Lower leg skin (tissue), 3 donors: ENCODE measurements around the gene N4BP2L2.

ENCODE experiments used
- CTCF ChIP-seq, 3 donors: fragments of 450-650 bp; IDR thresholded peaks; one replicate each; pipeline ENCODE4 v1.5.1; 2016; ENCODE audit warnings: antibody characterized with exemption in 3 of 3, mild to moderate bottlenecking in 3 of 3, moderate library complexity in 2 of 3
- POLR2A ChIP-seq, 2 donors: fragments of 450-650 bp; IDR thresholded peaks; one replicate each; pipeline ENCODE4 v1.6.1; 2016 to 2017; ENCODE audit warnings: antibody characterized with exemption in 2 of 2, mild to moderate bottlenecking in 1 of 2, moderate library complexity in 1 of 2

- TF ChIP-seq CTCF (IDR thresholded peaks at IDR 0.05) (no peak), POLR2A (IDR thresholded peaks at IDR 0.05) (no peak)
These were observed 153.9 kb downstream of the N4BP2L2 start for GRCh38 chr13:32384702-32385101.
